HG02884 (cell line): ENCODE results near the gene DNAH11.
"Not testable (repeated sequence)": the region's sequence is repeated elsewhere in the genome, so short reads cannot be mapped to it uniquely, and the experiment has no call there.

Experiments
- ATAC-seq: cut with Tn5 transposase; IDR thresholded peaks from one replicate; pipeline ENCODE4 v1.9.1; 2021; ENCODE audit warnings: mild to moderate bottlenecking, moderate library complexity; ENCODE audit not compliant: unreplicated experiment

DNAH11 gene

DNA sequence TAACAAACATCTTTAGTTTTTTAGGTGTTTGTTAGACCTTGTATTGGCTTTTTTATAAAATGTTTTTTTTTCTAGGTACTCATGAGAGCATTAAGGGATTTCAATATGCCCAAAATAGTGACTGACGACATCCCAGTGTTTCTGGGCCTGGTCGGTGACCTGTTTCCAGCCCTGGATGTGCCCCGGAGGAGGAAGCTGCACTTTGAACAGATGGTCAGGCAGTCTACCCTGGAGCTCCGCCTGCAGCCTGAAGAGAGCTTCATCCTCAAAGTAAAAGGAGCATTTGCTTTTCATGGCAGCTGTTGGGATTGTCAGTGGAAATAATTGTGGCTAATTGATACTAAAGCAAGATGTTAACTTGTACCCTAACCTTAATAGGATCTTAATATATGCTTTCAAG lies 161.5 kb downstream of the DNAH11 start:
- ATAC-seq: no peak

DNA sequence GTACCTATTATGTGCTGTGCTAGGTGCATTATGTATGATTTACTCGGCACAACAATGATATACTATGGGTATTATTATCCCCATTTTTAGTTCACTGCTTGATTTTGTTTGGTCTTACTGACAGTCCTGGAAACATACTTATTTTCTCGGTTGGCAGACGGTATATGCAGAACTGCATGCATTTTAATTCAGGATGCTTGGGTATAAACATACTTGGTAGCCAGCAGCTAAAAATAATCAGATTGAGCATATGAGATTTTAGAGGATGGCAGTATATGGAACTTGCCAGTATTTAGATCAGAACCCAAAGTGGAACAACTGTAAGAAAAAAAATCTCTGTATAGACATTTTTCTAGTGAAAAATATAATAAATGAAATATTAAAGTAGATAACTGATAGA lies 163.3 kb downstream of the DNAH11 start:
- ATAC-seq: no peak

DNA sequence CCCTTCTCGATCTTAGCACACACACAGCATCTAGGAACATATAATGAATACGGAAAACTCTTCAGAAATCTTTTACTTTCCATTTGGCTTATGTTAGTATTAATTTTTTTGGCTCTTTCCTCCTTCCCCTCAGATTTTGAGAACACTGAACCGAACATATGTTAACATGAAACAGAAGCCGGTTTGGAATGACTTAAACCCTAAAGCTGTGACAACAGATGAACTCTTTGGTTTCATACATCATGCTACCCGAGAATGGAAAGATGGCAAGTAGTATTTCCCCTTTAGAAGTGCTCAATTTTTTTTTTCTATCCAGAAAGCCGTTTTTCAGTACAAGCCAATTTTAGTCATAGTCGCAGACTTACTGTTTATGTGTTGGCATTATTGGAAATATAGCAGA lies 164.7 kb downstream of the DNAH11 start:
- no peak for ATAC-seq

DNA sequence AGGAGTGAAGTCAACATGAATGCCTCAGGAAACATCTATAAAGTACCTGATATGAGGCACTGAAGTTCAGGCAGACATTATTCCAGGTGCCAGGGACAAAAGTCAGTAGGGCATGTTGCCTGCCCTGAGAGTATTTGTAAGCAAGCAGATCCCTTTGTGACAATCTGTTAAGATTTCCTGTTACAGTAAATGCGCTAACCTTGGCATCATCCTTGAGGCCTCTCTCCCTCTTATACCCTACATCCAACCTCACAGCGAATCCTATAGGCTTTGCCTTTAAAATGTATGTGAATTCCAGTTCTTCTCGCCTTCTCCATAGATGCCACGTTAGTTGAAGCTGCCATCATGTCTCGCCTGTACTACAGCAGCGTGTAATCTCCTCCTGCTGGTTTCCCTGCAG lies 165.3 kb downstream of the DNAH11 start:
- no peak for ATAC-seq

DNA sequence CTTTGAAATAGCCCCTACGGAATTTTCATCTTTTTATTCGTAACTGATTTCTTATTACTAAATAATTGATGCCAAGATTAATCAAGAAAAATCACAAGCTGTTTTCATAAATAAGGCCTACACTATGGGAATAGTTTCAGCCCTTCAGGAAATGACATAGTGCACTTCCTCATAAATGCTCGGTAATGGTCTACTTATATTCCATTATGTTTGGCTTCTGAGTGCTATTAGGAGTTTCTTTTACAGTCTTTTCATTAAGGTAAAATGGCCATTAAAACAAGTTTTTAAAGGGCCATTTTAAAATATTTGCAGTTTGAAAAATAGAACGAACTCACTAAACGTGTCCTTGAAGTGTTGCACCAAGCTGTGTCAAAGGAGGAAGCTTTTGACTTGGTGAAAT lies 174.5 kb downstream of the DNAH11 start:
- ATAC-seq: no peak

DNA sequence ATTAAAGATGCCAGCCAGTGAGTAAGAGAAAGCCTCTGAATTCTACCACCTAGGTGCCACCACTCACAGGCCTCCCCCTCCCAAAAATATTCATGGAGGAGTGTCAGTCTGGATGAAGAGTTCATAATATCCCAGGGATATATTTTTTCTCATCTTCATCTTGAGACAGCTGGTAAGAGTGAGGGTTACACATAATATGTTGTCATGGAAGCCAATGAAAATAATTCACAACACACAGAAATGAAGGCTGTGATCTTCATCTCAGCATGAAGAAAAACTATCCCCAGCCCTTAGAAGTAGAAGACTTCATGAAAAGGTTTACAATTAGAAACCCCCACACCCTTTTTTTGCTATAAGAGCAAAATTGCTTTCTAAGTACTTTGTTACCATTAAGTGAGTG lies 175.6 kb downstream of the DNAH11 start:
- ATAC-seq: no peak

DNA sequence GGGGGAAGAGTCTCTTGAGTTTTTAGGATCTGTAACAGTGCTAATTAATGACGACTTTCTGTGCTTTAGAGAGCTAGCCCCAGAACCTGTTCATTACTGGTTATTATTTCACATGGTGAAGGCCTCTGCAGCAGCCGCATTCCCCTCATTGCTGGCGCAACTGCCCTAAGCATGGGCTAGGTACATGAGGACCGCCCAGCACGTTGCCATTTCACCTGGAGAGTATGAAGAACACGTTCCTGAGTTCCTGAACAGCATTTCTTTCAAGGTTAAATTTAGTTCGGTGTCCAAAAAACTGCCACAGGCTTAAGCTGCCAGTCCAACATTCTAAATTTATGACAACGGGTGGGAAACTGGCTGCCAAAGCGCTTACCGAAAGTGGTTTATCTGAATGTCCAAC lies 177.0 kb downstream of the DNAH11 start:
- ATAC-seq: no peak

DNA sequence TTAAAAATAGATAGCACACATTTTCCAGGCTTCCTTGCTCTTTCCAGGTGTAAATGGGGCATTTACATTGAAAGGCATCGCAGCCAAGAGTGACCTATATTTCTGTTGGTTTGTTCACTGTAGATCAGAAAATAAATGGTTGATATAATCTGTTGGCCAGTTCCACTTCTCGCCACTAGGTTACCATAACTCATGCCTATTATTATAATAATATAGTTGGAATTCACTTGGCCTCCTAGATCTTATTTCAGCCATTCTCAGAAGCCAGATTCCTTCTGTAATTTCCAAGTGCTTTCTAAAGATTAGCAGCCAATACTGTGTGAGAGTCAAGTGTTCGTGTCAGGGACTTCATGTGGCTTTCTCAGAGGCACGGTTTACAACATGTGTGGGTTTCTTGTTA lies 179.5 kb downstream of the DNAH11 start:
- ATAC-seq: no peak

DNA sequence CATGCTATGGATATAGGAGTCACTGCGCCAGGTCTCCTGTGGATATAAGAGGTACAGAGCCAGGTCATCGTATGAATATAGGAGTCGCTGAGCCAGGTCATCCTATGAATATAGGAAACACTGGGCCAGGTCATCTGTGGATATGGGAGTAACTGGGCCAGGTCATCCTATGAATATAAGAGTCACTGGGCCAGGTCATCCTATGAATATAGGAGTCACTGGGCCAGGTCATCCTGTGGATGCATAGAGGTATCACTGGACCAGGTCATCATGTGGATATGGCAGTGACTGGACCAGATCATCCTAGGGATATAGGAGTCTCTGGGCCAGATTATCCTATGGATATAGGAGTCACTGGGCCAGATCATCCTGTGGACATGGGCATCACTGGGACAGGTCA lies 181.7 kb downstream of the DNAH11 start:
- no peak for ATAC-seq

DNA sequence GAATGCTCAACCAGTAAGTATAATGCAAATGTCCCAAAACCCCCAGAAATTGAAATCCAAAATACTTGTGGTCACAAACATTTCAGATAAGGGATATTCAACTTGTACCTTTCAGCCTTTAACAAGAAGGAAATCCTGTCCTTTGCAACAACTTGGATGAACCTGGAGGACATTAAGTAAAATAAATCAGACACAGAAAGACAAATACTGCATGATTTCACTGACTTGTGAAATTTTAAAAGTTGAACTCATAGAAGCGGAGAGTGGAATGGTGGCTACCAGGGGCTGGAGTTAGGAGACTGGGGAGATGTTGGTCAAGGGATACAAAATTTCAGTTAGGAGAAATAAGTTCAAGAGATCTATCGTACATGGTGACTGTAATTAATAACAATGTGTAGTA lies 187.6 kb downstream of the DNAH11 start:
- ATAC-seq: no peak

DNA sequence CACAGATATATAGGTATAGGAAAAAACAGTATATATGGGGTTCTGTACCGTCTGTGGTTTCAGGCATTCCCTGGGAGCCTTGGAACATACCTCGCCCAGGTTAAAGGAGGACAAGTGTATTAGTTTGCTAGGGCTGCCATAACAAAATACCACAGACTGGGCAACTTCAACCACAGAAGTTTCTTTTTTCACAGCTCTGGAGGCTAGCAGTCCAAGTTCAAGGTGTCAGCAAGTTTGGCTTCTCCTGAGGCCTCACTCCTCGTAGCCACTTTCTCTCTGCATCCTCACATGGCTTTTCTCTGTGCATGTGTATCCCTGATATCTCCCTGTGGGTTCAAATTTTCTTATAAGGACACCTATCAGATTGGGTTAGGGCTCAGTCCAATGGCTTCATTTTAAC lies 189.1 kb downstream of the DNAH11 start:
- no peak for ATAC-seq

DNA sequence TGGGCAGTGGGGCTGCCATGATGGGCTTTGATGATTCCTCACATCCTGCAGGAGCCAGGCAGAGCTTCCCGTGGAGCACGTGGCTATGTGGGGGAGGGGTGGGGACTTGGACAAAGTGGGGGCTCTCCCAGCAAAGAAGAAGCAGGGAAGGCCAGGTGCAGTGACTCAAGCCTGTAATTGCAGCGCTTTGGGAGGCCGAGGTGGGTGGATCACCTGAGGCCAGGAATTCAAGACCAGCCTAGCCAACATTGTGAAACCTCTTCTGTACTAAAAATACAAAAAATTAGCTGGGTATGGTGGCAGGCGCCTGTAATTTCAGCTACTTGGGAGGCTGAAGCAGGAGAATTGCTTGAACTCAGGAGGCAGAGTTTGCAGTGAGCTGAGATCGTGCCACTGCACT lies 190.1 kb downstream of the DNAH11 start:
- not testable (repeated sequence) for ATAC-seq

DNA sequence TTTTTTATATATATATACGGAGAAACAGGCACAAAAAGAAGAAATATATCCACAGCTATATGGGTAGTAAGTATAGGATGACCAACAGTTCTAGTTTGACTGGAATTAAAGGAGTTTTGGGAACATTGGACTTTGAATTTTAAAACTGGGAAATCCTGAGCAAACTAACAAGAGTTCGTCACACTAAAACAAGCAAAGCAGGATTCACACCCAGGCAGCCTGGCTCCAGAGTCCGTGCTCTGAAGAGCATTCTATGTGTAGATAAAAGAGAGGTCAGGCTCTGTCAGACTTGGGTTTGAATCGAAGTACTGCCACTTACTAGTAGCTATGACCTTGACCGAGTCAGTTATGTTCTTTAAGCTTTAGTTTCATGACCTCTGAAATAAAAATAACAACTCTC lies 191.0 kb downstream of the DNAH11 start:
- ATAC-seq: no peak

DNA sequence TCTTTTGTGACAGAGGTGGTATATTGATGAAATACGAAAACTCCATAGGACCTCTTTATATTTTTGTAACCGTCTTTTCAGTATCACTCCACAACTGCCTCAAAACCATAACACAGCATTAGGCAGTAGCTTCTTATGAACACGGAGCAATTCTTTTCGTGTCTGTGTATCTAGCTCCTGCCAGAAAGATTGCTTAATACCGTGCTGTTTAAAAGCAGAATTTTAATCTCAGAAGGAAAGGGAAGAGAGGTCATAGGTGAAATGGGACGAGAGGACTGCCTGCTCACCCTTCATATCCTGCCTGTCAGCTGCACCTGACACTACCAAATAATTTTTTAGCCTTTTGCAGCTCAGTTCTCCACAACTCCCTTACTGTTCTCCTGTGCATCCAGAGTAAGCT lies 200.7 kb downstream of the DNAH11 start:
- no peak for ATAC-seq

DNA sequence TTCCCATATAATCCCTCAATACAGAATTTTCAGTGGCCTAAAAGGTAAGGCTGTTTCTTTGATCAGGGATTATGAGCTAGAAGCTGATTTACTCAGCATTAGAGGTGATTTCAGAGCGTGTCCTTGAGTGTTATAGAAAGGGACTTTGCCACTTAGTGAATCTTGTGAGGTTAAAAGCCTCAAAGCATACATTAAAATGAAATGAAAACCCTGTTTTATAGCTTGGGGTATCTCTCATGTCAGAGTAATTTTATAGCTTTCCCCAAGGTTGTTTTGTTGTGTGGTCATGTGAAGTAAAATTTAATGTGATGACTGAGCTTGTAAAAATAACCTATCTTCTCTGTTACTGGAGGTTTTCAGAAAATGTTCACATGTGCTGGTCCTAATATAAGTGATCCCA lies 204.1 kb downstream of the DNAH11 start:
- no peak for ATAC-seq

DNA sequence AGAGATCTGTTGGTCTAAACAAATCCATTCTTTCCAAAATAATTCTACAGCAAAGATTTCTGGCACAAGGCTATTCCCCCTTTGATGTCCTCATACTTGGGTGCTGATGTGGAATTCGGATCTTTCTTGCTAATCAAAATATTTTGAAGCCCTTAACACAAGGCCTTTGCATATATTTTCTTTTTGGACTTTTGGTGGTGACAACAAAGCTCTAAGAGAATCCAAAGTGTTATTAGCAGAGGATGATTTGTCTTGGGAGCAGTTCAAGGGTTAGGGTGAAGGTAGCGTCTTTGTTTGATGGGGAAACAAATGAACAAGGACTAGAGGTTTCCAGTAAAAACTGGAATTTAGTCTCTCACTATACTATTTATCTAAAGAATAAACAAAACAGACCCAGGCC lies 205.0 kb downstream of the DNAH11 start:
- no peak for ATAC-seq

DNA sequence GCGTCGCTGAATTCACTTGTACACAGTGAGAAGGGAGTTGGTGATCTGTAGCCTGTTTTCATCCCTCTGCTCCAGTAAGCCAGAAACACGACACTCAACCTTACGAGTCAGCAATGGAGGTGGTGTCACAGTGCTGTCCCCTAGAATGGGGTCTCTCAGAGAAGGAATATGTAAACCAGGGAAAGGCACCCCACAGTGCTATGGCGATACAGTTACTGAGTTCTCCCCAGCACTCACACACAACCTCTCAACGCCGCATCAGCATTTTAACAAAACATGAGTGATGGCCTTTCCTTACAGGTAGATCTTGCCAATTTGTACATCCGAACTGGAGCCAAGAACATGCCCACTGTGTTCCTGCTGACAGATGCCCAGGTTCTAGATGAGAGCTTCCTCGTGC lies 206.5 kb downstream of the DNAH11 start:
- ATAC-seq: no peak

DNA sequence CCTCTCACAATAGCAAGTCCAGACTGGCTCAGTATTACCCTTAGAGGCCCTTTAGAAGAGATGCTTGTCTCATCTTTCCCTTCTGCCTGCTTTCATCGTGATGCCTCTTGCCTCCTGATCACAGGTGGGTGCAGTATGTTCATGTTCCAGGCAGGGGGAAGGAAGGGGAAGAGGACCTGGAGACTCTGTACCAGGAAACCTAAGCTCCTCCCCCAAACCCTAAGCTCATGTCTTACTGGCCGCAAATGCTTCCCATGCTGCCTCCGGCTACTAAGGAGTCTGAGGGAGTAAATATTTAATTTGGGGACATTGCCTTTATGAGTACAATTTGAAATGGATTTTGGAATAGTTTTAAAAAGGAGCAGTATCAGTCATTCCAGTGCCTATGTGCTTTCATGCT lies 210.2 kb downstream of the DNAH11 start:
- no peak for ATAC-seq

DNA sequence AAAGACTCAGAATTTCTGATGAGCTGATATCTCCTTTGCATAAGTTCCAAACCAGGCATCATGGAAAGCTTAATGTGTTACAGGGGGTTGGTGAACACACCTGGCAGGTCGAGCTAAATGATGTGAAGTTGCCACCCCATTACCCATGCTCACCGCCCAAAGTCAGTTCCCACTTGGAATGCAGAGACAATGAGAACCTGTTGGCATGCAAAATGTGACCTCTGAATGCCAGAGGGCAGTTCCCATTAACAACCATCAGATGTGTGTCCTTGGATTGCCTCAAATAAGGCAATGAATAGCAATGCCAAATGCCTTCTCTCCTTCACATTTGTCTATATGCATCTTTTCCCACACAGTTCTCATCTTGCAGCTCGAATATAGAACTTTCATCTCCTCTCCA lies 212.1 kb downstream of the DNAH11 start:
- ATAC-seq: no peak

DNA sequence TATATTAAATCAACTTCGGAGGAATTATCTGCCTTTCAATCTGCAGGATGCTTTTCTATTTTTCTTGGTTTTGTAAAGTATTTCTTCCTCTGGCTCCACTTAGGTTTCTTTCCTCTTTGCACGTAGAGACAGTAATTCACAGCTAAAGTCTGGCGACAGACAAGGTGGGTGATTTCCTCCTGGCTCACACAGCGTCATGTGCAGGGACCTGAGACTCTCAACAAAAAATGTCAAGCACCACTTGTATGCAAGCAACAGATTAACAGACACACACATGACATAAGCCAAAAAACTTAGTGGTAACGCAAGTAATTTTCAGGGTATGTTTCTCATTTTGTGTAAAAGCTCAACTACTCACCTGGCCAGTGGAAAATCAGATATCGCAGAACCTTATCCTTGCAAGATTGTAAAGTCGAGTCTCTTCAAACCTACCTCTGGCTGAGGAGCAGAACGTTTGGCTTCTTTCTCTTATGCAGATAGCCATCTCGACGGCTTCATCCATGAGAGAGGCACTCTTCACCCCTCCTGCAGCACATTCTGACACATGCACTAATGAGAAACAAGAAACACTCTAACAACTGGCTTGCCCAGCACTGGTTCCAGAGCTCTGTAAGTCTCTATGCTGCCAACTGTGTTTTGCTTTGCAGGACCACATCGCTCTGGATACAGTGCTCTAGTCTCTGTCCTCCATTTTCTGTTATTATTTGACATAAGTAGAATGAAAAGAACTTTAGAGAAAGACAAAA lies 214.9 kb downstream of the DNAH11 start:
- ATAC-seq: no peak

DNA sequence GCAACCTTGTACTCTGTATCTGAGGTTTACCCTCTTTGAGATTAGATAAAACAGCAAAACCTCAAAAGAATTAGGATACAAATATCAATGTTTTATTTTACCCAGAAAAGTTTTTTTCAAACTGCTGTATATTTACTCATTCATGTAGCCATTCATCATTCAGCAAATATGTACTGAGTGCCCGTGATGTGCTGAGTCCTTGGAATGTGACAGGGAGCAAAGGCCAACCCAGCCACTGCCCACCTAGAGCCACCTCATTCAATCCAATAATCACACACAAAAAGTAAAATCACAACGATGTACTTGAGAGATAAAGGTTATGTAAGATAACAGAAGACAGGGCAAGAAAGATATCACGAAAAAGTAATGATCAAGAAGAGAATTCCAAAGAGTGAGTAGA lies 215.4 kb downstream of the DNAH11 start:
- no peak for ATAC-seq

DNA sequence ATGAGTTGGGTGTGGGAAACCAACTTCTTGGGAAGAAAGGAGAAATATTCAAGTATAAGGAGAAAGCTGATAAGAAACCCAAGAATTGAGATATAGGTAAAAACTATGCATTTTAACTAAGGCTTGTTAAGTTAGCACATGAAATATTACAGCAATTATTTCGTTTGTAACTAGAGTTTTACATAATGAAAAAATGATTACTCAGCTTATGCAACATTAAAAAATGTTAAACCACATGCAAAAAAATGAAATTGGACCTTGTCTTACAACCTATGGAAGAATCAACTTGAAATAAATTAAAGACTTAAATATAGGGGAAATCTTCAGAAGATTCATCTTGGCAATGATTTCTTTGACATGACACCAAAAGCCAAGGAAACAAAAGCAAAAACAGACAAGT lies 219.6 kb downstream of the DNAH11 start:
- no peak for ATAC-seq

DNA sequence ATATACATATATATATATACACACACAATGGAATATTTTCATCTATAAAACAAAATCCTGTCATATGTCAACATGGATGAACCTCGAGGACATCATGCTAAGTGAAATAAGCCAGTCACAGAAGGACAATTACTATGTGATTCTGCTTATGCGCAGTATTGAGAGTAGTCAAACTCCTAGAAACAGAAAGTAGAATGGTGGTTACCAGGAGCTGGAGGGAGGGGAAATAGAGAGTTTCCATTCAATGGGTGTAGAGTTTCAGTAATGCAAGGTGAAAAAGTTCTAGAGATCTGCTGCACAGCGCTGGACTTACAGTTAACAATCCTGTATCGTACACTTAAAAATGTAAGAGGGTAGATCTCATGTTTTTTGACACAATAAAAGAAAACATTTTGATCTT lies 221.0 kb downstream of the DNAH11 start:
- ATAC-seq: no peak
